HEK293 (cell line): ENCODE measurements around the gene NEK1.

Experiments
- ZNF350 ChIP-seq: fragments of 450-650 bp; formaldehyde crosslinking; IDR thresholded peaks from 2 replicates; pipeline ENCODE4 v1.5.0; 2017; ENCODE audit warnings: missing biosample characterization, mild to moderate bottlenecking, missing genetic modification characterization
- ZNF670 ChIP-seq: fragments of 450-650 bp; formaldehyde crosslinking; IDR thresholded peaks from 2 replicates; pipeline ENCODE4 v1.5.1; 2016; ENCODE audit warnings: missing biosample characterization, missing genetic modification characterization, low read depth
- ZNF837 ChIP-seq: fragments of 450-650 bp; formaldehyde crosslinking; IDR thresholded peaks from 2 replicates; pipeline ENCODE4 v1.5.1; 2016; ENCODE audit warnings: missing biosample characterization, missing genetic modification characterization

GRCh38 chr4:169345316-169345721, 267.1 kb downstream of the NEK1 start:
- no peak for TF ChIP-seq ZNF350
- no peak for TF ChIP-seq ZNF837 (tag by site-specific recombination)
- TF ChIP-seq ZNF670 = no peak
